ENCODE results near the gene MBOAT2. TPM values are rescaled to one million over a fixed set of nuclear protein-coding genes. Genes with fewer than 3 reads are reported as not detected.

The MBOAT2 gene
- total RNA-seq, 2 donors from 2014 or later, result 34.3 to 51.1 TPM

DNA sequence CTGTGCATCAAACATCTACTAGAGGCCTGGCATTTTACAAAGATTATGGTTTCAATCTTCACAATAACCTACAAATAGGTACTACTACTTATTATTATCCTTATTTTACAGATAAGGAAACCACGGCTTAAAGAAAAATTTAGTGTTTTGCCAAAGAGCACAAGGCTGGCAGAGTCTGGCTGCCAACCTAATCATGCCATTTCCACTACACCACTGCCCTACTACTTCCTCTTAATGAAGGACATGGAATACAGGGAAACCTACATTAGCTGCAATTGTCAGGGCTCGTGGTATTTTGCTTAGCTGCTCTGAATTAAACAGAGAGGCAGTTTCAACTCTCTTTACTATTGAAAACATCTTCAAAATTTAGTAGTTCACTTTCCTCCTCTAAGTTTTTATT, 5.9 kb downstream of the MBOAT2 start:
- no peaks in the 10 kb centered on the region for H3K4me1 ChIP-seq
- H3K27ac ChIP-seq, result no peak overlapping the region
- peak overlapping the region in 1 of 2 donors; percentile 32 for H3K9ac ChIP-seq (ENCODE audit: low read depth in 2 of 2, low read length in 2 of 2)
- H3K27me3 ChIP-seq, result no peaks in the 10 kb centered on the region
- no peaks in the 10 kb centered on the region for H3K9me3 ChIP-seq
- H3K36me3 ChIP-seq, result no peaks in the 10 kb centered on the region
- TF ChIP-seq, protein P1, sequence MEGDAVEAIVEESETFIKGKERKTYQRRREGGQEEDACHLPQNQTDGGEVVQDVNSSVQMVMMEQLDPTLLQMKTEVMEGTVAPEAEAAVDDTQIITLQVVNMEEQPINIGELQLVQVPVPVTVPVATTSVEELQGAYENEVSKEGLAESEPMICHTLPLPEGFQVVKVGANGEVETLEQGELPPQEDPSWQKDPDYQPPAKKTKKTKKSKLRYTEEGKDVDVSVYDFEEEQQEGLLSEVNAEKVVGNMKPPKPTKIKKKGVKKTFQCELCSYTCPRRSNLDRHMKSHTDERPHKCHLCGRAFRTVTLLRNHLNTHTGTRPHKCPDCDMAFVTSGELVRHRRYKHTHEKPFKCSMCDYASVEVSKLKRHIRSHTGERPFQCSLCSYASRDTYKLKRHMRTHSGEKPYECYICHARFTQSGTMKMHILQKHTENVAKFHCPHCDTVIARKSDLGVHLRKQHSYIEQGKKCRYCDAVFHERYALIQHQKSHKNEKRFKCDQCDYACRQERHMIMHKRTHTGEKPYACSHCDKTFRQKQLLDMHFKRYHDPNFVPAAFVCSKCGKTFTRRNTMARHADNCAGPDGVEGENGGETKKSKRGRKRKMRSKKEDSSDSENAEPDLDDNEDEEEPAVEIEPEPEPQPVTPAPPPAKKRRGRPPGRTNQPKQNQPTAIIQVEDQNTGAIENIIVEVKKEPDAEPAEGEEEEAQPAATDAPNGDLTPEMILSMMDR (IDR thresholded peaks at IDR 0.05), result no peak
- intact Hi-C loops (cut with DNase I), result loop anchor here (10.0 kb wide), 1 partner anchor 113 kb away; no protein-coding TSS in a partner anchor
- H3K4me3 ChIP-seq, result no peak overlapping the region
- DNase-seq, result no peak

DNA sequence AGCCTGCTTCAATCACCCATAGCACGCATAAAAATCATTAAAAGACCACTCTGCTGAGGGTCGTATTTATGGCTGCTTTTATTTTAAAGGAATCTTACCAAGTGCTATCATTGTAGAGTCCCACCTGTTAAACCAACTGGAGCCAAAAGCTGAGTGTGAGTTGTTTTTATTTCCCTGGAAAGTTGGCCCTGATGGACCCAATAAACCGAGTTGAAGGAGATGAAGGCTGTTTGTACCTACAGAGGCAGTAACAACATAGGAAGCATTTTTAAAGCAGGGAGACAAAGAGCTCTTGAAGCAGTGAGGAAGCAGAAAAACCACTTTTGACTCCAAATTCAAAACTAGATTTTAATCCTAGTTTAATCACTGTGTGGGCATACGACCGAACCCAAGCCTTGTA, 6.4 kb downstream of the MBOAT2 start:
- Histone ChIP-seq H3K27ac (no peak overlapping the region), H3K36me3 (no peaks in the 10 kb centered on the region), H3K9ac (ENCODE audit: low read depth in 2 of 2, low read length in 2 of 2) (peak overlapping the region in 1 of 2 donors; percentile 41), H3K9me3 (no peaks in the 10 kb centered on the region), H3K27me3 (no peaks in the 10 kb centered on the region), H3K4me1 (no peaks in the 10 kb centered on the region), H3K4me3 (no peak overlapping the region)
- DNase-seq, result peak; percentile 61
- TF ChIP-seq, protein P1 (IDR thresholded peaks at IDR 0.05), result no peak
- intact Hi-C loops (cut with DNase I), result loop anchor here (10.0 kb wide), 1 partner anchor 112 kb away; no protein-coding TSS in a partner anchor

DNA sequence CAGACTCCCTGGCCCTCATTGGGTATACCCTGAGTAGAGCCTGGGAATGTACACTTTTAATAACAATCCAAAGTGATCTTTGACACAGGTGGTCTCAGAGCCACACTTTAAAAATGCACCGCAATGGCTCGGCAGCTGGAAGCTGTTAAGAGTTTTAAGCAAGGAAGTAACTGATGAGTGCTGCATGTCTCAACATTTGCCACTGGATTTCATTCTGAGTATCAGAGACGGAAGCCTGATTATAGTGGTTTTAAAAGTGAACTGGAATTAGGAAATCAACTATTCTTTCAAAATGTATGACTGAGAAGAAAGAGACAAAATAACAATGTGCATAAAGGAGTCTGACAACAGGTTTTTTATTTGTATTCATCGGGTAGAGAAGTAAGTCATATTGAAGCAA, 7.5 kb downstream of the MBOAT2 start:
- Histone ChIP-seq H3K4me1 (no peaks in the 10 kb centered on the region), H3K9me3 (no peaks in the 10 kb centered on the region)

DNA sequence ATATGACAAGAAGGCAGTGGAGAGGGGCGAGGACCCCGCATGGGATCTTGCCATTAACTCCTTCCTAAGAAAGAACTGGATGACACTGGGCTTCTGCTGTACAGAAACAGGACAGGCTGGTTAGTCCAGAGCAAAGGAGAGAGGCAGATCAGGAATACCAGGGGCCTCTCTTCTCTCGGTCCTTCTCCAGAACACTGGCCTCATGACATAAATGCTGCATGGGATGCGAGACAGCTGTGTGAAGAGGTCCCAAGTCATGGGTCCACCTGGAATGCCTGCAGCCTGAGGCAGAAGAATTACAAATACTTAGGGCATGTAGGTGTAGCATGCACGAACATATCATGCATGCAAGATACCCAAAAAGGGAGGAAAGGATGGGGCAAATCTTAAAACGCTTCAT, 9.1 kb downstream of the MBOAT2 start:
- no peaks in the 10 kb centered on the region for H3K36me3 ChIP-seq
- H3K4me3 ChIP-seq, result no peak overlapping the region
- intact Hi-C loops (cut with DNase I), result loop anchor here (10.0 kb wide), 1 partner anchor 110 kb away; no protein-coding TSS in a partner anchor
- peak overlapping the region in 1 of 2 donors; percentile 48 for H3K9ac ChIP-seq (ENCODE audit: low read depth in 2 of 2, low read length in 2 of 2)
- no peaks in the 10 kb centered on the region for H3K27me3 ChIP-seq
- TF ChIP-seq, protein P1 (IDR thresholded peaks at IDR 0.05), result no peak
- no peak for DNase-seq
- H3K27ac ChIP-seq, result no peak overlapping the region
- no peaks in the 10 kb centered on the region for H3K4me1 ChIP-seq
- H3K9me3 ChIP-seq, result no peaks in the 10 kb centered on the region

More for the DNA sequence above, 7.5 kb downstream of the MBOAT2 start:
- H3K27me3 ChIP-seq, result no peaks in the 10 kb centered on the region
- H3K4me3 ChIP-seq, result no peak overlapping the region
- intact Hi-C loops (cut with DNase I), result loop anchor here (10.0 kb wide), 1 partner anchor 111 kb away; no protein-coding TSS in a partner anchor
- no peaks in the 10 kb centered on the region for H3K36me3 ChIP-seq
- TF ChIP-seq, protein P1 (IDR thresholded peaks at IDR 0.05), result no peak
- H3K9ac ChIP-seq (ENCODE audit: low read depth in 2 of 2, low read length in 2 of 2), result no peak overlapping the region
- no peak overlapping the region for H3K27ac ChIP-seq
- DNase-seq, result no peak

DNA sequence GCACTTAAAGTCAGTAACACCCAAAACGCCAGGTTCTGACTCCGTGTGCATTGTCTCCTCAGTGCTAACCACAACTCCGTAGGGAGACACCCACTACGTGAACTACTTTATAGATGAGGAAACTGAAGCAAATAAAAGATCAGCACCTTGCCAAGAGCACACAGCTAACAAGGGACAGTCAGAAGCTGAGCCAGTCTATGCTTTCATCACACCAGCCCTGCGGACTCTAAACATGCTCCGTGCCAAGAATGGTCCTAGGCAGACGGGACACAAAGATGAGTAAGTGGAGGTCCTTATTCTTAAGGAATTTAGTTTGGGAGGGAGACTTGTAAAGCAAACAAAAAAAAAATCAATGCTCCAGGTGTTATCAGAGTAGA, 9.6 kb downstream of the MBOAT2 start:
- Histone ChIP-seq H3K4me1 (no peaks in the 10 kb centered on the region), H3K27me3 (no peaks in the 10 kb centered on the region), H3K9ac (ENCODE audit: low read depth in 2 of 2, low read length in 2 of 2) (peak overlapping the region in 1 of 2 donors; percentile 48), H3K4me3 (no peak overlapping the region), H3K27ac (peak overlapping the region; percentile 25), H3K9me3 (no peaks in the 10 kb centered on the region), H3K36me3 (no peaks in the 10 kb centered on the region)
- TF ChIP-seq, protein P1 (IDR thresholded peaks at IDR 0.05), result no peak
- intact Hi-C loops (cut with DNase I), result loop anchor here (10.0 kb wide), 1 partner anchor 109 kb away; no protein-coding TSS in a partner anchor
- DNase-seq, result no peak

Data from colonic mucosa (tissue), 4 donors.